DMS153 (cell line): ENCODE results near the gene CSNK1E.

Experiments used
- DNase-seq: peaks from one replicate; lab custom pipeline; 2025; lab: John Stamatoyannopoulos, UW

CSNK1E gene

GRCh38 chr22:38305471-38306448, 11.5 kb downstream of the CSNK1E start:
- peak; percentile 72 for DNase-seq

- peak; percentile 18 for DNase-seq
These were observed 12.7 kb downstream of the CSNK1E start for GRCh38 chr22:38304526-38304925.

- DNase-seq: no peak
These were observed 13.3 kb downstream of the CSNK1E start for GRCh38 chr22:38303974-38304373.

GRCh38 chr22:38302906-38303305, 14.3 kb downstream of the CSNK1E start:
- no peak for DNase-seq

GRCh38 chr22:38300946-38301345, 16.3 kb downstream of the CSNK1E start:
- no peak for DNase-seq

GRCh38 chr22:38300197-38300945, 16.9 kb downstream of the CSNK1E start:
- DNase-seq: no peak

GRCh38 chr22:38299770-38300102, 17.5 kb downstream of the CSNK1E start:
- DNase-seq: no peak

GRCh38 chr22:38298312-38299005, 18.8 kb downstream of the CSNK1E start:
- no peak for DNase-seq

- no peak for DNase-seq
These were observed 20.9 kb downstream of the CSNK1E start for GRCh38 chr22:38296372-38296771.

- DNase-seq: no peak
These were observed 21.4 kb downstream of the CSNK1E start for GRCh38 chr22:38295863-38296262.

- DNase-seq: no peak
These were observed 21.9 kb downstream of the CSNK1E start for GRCh38 chr22:38295339-38295738.

GRCh38 chr22:38294193-38294592, 23.0 kb downstream of the CSNK1E start:
- no peak for DNase-seq

- DNase-seq: no peak
These were observed 24.5 kb downstream of the CSNK1E start for GRCh38 chr22:38292694-38293093.

- no peak for DNase-seq
These were observed 25.9 kb downstream of the CSNK1E start for GRCh38 chr22:38291201-38291777.

- no peak for DNase-seq
These were observed 26.9 kb downstream of the CSNK1E start for GRCh38 chr22:38290347-38290746.

- DNase-seq: no peak
These were observed 27.6 kb downstream of the CSNK1E start for GRCh38 chr22:38289583-38290082.

GRCh38 chr22:38286915-38287669, 30.1 kb downstream of the CSNK1E start:
- DNase-seq: no peak

- no peak for DNase-seq
These were observed 32.2 kb downstream of the CSNK1E start for GRCh38 chr22:38285018-38285417.

- no peak for DNase-seq
These were observed 33.2 kb downstream of the CSNK1E start for GRCh38 chr22:38284042-38284402.

- DNase-seq: no peak
These were observed 34.8 kb downstream of the CSNK1E start for GRCh38 chr22:38282397-38282796.

- no peak for DNase-seq
These were observed 41.1 kb downstream of the CSNK1E start for GRCh38 chr22:38276166-38276565.
